ENCODE results near the gene RASGRF2.
"Not testable (repeated sequence)": the region's sequence is repeated elsewhere in the genome, so short reads cannot be mapped to it uniquely, and the experiment has no call there.

The RASGRF2 gene

DNA sequence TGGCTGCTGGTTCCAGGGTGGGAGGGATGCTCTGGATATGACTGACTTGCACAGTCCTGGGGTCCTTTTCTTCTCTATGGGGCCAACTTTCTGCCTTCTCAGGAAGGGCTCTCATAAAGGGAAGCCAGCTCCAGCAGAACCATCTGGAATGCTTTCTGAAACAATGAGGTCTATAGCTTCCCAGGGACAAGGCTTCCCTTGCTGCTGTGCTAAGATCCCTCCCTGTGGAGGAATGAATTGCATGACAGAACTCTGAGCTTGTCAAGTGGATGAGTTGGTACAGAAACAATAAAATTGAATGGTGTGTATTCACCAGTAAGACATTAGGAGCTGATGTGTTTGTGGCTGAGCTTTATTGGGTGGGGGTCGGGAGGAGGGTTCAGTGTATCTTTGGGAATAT lies 292.7 kb downstream of the RASGRF2 start:
- Mint-ChIP-seq H3K4me1 (peaks cover 6% of the 10 kb centered on the region), H3K9me3 (peaks cover 12% of the 10 kb centered on the region), H3K27ac (no peak overlapping the region), H3K36me3 (ENCODE audit: low read depth) (peaks cover 67% of the 10 kb centered on the region), H3K4me3 (no peak overlapping the region), H3K27me3 (ENCODE audit: low read depth, poor library complexity) (no peaks in the 10 kb centered on the region)
- TF ChIP-seq, protein P1, sequence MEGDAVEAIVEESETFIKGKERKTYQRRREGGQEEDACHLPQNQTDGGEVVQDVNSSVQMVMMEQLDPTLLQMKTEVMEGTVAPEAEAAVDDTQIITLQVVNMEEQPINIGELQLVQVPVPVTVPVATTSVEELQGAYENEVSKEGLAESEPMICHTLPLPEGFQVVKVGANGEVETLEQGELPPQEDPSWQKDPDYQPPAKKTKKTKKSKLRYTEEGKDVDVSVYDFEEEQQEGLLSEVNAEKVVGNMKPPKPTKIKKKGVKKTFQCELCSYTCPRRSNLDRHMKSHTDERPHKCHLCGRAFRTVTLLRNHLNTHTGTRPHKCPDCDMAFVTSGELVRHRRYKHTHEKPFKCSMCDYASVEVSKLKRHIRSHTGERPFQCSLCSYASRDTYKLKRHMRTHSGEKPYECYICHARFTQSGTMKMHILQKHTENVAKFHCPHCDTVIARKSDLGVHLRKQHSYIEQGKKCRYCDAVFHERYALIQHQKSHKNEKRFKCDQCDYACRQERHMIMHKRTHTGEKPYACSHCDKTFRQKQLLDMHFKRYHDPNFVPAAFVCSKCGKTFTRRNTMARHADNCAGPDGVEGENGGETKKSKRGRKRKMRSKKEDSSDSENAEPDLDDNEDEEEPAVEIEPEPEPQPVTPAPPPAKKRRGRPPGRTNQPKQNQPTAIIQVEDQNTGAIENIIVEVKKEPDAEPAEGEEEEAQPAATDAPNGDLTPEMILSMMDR (IDR thresholded peaks at IDR 0.05): no peak
- DNase-seq: no peak

DNA sequence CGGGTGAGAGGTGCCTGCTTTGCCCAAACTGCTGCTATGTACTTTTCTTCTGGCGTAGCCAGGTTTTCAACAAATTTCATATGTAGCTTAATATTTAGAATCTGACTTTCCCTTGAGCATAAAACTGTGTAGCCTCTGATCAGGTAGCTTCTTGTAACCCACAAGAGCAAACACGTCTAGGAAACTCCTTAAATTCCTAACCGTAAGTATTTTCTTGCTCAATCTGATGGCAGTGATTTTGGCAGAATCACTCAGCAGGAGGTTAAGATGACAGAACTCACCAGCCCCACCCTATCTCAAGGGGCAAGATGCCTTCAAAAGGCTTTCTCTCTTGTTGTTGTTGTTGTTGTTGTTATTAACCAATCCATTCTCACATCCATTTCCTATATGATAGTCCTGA lies 293.7 kb downstream of the RASGRF2 start:
- Mint-ChIP-seq H3K36me3 (ENCODE audit: low read depth) (peaks cover 68% of the 10 kb centered on the region), H3K4me1 (no peaks in the 10 kb centered on the region), H3K4me3 (no peak overlapping the region), H3K27me3 (ENCODE audit: low read depth, poor library complexity) (no peaks in the 10 kb centered on the region), H3K9me3 (peaks cover 12% of the 10 kb centered on the region), H3K27ac (no peak overlapping the region)
- TF ChIP-seq, protein P1 (IDR thresholded peaks at IDR 0.05): no peak
- DNase-seq: no peak

DNA sequence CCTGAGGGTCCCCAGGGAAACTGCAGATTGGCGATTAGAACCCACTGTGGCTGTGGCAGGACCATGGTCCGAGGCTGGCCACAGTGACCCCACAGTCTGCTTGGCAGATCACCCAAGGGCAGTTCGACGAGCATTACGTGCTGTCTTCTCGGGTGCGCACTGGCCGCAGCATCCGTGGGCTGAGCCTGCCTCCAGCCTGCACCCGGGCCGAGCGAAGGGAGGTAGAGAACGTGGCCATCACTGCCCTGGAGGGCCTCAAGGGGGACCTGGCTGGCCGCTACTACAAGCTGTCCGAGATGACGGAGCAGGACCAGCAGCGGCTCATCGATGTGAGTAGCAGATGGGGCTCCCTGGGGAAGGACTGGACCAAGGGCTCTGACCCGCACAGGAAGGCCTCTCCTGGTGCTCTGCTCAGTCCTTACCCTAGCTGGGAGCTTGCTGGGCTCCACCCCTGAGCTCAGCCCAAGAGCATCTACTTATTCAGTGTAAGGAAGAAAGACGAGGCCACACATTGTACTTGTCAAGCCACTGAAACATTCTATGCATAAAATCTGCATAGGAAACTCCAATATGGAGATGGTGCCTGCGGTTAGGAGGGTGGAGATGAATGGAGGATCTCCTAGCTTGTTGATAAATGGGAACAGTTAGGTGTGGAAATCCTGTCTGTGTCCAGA lies 294.9 kb downstream of the RASGRF2 start:
- H3K4me3 Mint-ChIP-seq: no peak overlapping the region
- peaks cover 17% of the 10 kb centered on the region for H3K9me3 Mint-ChIP-seq
- H3K27me3 Mint-ChIP-seq (ENCODE audit: low read depth, poor library complexity): no peaks in the 10 kb centered on the region
- DNase-seq: no peak
- H3K27ac Mint-ChIP-seq: no peak overlapping the region
- H3K36me3 Mint-ChIP-seq (ENCODE audit: low read depth): peaks cover 74% of the 10 kb centered on the region
- no peaks in the 10 kb centered on the region for H3K4me1 Mint-ChIP-seq
- TF ChIP-seq, protein P1 (IDR thresholded peaks at IDR 0.05): no peak

DNA sequence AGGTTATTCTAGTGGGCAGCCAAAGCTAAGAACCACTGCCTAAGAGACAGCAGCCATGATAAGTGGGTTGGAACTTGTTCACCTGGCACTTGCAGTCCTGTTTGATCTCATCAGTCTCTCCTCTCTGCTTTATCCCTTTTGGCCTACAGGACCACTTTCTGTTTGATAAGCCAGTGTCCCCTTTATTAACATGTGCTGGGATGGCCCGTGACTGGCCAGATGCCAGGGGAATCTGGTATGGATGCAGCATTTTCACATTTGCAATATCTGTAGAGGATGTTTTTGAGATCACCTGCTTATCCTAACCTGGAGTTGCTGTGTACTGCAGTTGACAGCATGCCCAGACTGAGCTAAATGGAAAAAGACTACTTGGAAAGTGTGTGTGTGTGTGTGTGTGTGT lies 296.6 kb downstream of the RASGRF2 start:
- peaks cover 24% of the 10 kb centered on the region for H3K9me3 Mint-ChIP-seq
- TF ChIP-seq, protein P1 (IDR thresholded peaks at IDR 0.05): no peak

DNA sequence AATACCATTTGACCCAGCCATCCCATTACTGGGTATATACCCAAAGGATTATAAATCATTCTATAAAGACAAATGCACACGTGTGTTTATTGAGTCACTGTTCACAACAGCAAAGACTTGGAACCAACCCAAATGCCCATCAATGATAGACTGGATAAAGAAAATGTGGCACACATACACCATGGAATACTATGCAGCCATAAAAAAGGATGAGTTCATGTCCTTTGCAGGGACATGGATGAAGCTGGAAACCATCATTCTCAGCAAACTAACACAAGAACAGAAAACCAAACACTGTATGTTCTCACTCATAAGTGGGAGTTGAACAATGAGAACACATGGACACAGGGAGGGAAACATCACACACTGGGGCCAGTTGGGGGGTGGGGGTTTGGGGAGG lies 302.6 kb downstream of the RASGRF2 start:
- Mint-ChIP-seq H3K9me3 (peaks cover 51% of the 10 kb centered on the region), H3K36me3 (ENCODE audit: low read depth) (peaks cover 71% of the 10 kb centered on the region)
- not testable (repeated sequence) for H3K4me1 Mint-ChIP-seq; H3K4me3 Mint-ChIP-seq; DNase-seq; H3K27me3 Mint-ChIP-seq (ENCODE audit: low read depth, poor library complexity); H3K27ac Mint-ChIP-seq

More for the DNA sequence above, 296.6 kb downstream of the RASGRF2 start:
- Mint-ChIP-seq H3K4me1 (no peaks in the 10 kb centered on the region), H3K27ac (no peak overlapping the region), H3K36me3 (ENCODE audit: low read depth) (peaks cover 76% of the 10 kb centered on the region), H3K27me3 (ENCODE audit: low read depth, poor library complexity) (no peaks in the 10 kb centered on the region), H3K4me3 (no peak overlapping the region)
- DNase-seq: no peak

DNA sequence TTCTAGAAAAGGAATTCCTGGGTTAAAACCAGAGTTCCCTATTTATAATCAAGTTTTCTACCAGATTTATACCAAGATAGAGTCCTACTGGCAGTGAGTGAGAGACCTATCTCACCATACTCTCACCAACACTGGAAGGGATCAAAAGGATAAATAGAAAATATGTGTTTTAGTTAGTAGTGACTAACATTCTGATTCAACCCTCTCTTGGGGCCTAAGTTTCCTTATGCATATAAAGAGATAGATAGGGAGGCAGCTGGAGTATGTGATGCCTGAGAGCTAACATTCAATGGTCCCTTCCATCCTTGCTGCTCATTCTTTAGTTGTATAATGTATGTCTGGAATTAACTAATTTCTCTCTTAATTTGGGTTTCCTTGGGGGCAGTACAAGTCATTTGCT lies 304.9 kb downstream of the RASGRF2 start:
- no peak for DNase-seq
- Mint-ChIP-seq H3K4me1 (no peaks in the 10 kb centered on the region), H3K9me3 (peaks cover 49% of the 10 kb centered on the region), H3K4me3 (no peak overlapping the region), H3K27me3 (ENCODE audit: low read depth, poor library complexity) (peaks cover 2% of the 10 kb centered on the region), H3K27ac (no peak overlapping the region), H3K36me3 (ENCODE audit: low read depth) (peaks cover 57% of the 10 kb centered on the region)
- TF ChIP-seq, protein P1 (IDR thresholded peaks at IDR 0.05): no peak

Measured in nephron progenitor cell (in vitro differentiated cells).